ENCODE results near the gene RPS15A. TPM values are rescaled to one million over a fixed set of nuclear protein-coding genes. Genes with fewer than 3 reads are reported as not detected.
"Not testable (repeated sequence)": the region's sequence is repeated elsewhere in the genome, so short reads cannot be mapped to it uniquely, and the experiment has no call there.

The RPS15A gene
- total and polyA plus RNA-seq, 4 experiments from 2014 or later, result 2,383 to 3,794 (median 3,119) TPM

- Mint-ChIP-seq H3K27ac (peak overlapping the region; percentile 93 to 97 (median 96)), H3K4me1 (peaks cover 41 to 63% (median 55%) of the 10 kb centered on the region in 4 donors), H3K9me3 (peaks cover 0 to 5% (median 0%) of the 10 kb centered on the region in 8 donors), H3K4me3 (peak overlapping the region; percentile 91 to 98 (median 96)), H3K27me3 (no peaks in the 10 kb centered on the region), H3K36me3 (peaks cover 67 to 77% of the 10 kb centered on the region in 2 donors)
- Histone ChIP-seq H3K36me3 (ENCODE audit: insufficient read depth, low read length) (peaks cover 52% of the 10 kb centered on the region), H3K27me3 (ENCODE audit: insufficient read depth, low read length) (no peaks in the 10 kb centered on the region), H3K4me1 (ENCODE audit: insufficient read depth, low read length) (peaks cover 54% of the 10 kb centered on the region), H3K9me3 (ENCODE audit: control insufficient read depth in 1 of 2, low read length in 2 of 2) (no peaks in the 10 kb centered on the region), H3K4me3 (ENCODE audit: low read length in 2 of 2) (peak overlapping the region; percentile 77 to 98), H3K27ac (ENCODE audit: low read depth, low read length) (peak overlapping the region; percentile 80)
- intact Hi-C loops (cut with micrococcal nuclease), result no loop called here
- ChIA-PET POLR2A (ENCODE audit: partially characterized antibody) (interaction anchor here (1.5 to 10.4 kb wide), 3 partner anchors 12 to 278 kb away, joined by 3 to 176 read pairs (median 6); partner anchors contain the start of genes ARL6IP1 and COQ7), CTCF (ENCODE audit: partially characterized antibody) (interaction anchor here (1.6 to 7.8 kb wide), 3 partner anchors 9 to 181 kb away, joined by 3 to 111 read pairs (median 7); partner anchors contain the start of gene ARL6IP1)
- no peak for DNase-seq
Observed at GRCh38 chr16:18788828-18789514, 1.2 kb downstream of the RPS15A start.

GRCh38 chr16:18784917-18785623 is 5.1 kb downstream of the RPS15A start:
- peaks cover 68% of the 10 kb centered on the region for H3K4me1 ChIP-seq (ENCODE audit: insufficient read depth, low read length)
- CTCF ChIA-PET (ENCODE audit: partially characterized antibody), result interaction anchor here (0.8 kb wide), 1 partner anchor 16 kb away, joined by 4 read pairs; the partner anchor contains the start of gene ARL6IP1
- H3K36me3 Mint-ChIP-seq, result peaks cover 62 to 72% of the 10 kb centered on the region in 2 donors
- H3K27ac Mint-ChIP-seq, result peak overlapping the region in 6 of 7 donors; percentile 6 to 93 (median 78)
- no peaks in the 10 kb centered on the region for H3K9me3 ChIP-seq (ENCODE audit: control insufficient read depth in 1 of 2, low read length in 2 of 2)
- peaks cover 45 to 69% (median 57%) of the 10 kb centered on the region in 4 donors for H3K4me1 Mint-ChIP-seq
- H3K4me3 ChIP-seq (ENCODE audit: low read length in 2 of 2), result no peak overlapping the region
- POLR2A ChIA-PET (ENCODE audit: partially characterized antibody), result interaction anchor here (10.4 kb wide), 1 partner anchor 16 kb away, joined by 176 read pairs; the partner anchor contains the start of gene ARL6IP1
- H3K4me3 Mint-ChIP-seq, result peak overlapping the region; percentile 3 to 68 (median 40)
- intact Hi-C loops (cut with micrococcal nuclease), result no loop called here
- no peaks in the 10 kb centered on the region for H3K27me3 ChIP-seq (ENCODE audit: insufficient read depth, low read length)
- peaks cover 54% of the 10 kb centered on the region for H3K36me3 ChIP-seq (ENCODE audit: insufficient read depth, low read length)
- DNase-seq, result no peak
- H3K9me3 Mint-ChIP-seq, result peaks cover 0 to under 1% (median 0%) of the 10 kb centered on the region in 8 donors
- no peaks in the 10 kb centered on the region for H3K27me3 Mint-ChIP-seq
- no peak overlapping the region for H3K27ac ChIP-seq (ENCODE audit: low read depth, low read length)

GRCh38 chr16:18783430-18784341 is 6.4 kb downstream of the RPS15A start:
- H3K4me3 Mint-ChIP-seq, result peak overlapping the region in 1 of 8 donors; percentile 20
- no peak overlapping the region for H3K27ac ChIP-seq (ENCODE audit: low read depth, low read length)
- no peaks in the 10 kb centered on the region for H3K9me3 Mint-ChIP-seq
- no peaks in the 10 kb centered on the region for H3K9me3 ChIP-seq (ENCODE audit: control insufficient read depth in 1 of 2, low read length in 2 of 2)
- peak overlapping the region; percentile 46 to 93 (median 83) for H3K27ac Mint-ChIP-seq
- no peak for DNase-seq
- no peak overlapping the region for H3K4me3 ChIP-seq (ENCODE audit: low read length in 2 of 2)
- no peaks in the 10 kb centered on the region for H3K27me3 ChIP-seq (ENCODE audit: insufficient read depth, low read length)
- H3K4me1 Mint-ChIP-seq, result peaks cover 37 to 57% (median 48%) of the 10 kb centered on the region in 4 donors
- CTCF ChIA-PET (ENCODE audit: partially characterized antibody), result interaction anchor here (2.1 kb wide), 1 partner anchor 18 kb away, joined by 10 read pairs; the partner anchor contains the start of gene ARL6IP1
- peaks cover 52 to 60% of the 10 kb centered on the region in 2 donors for H3K36me3 Mint-ChIP-seq
- peaks cover 51% of the 10 kb centered on the region for H3K36me3 ChIP-seq (ENCODE audit: insufficient read depth, low read length)
- H3K27me3 Mint-ChIP-seq, result no peaks in the 10 kb centered on the region
- H3K4me1 ChIP-seq (ENCODE audit: insufficient read depth, low read length), result peaks cover 61% of the 10 kb centered on the region
- POLR2A ChIA-PET (ENCODE audit: partially characterized antibody), result interaction anchor here (2.0 to 10.4 kb wide), 2 partner anchors 11 to 17 kb away, joined by 7 to 176 read pairs; partner anchors contain the start of gene ARL6IP1
- intact Hi-C loops (cut with micrococcal nuclease), result no loop called here

- Mint-ChIP-seq H3K27me3 (no peaks in the 10 kb centered on the region), H3K27ac (peak overlapping the region; percentile 46 to 93 (median 83)), H3K4me3 (peak overlapping the region in 1 of 8 donors; percentile 62), H3K36me3 (peaks cover 44 to 51% of the 10 kb centered on the region in 2 donors), H3K9me3 (peaks cover 0 to 2% (median 0%) of the 10 kb centered on the region in 8 donors), H3K4me1 (peaks cover 31 to 48% (median 40%) of the 10 kb centered on the region in 4 donors)
- Histone ChIP-seq H3K27me3 (ENCODE audit: insufficient read depth, low read length) (no peaks in the 10 kb centered on the region), H3K27ac (ENCODE audit: low read depth, low read length) (no peak overlapping the region), H3K4me3 (ENCODE audit: low read length in 2 of 2) (no peak overlapping the region), H3K9me3 (ENCODE audit: control insufficient read depth in 1 of 2, low read length in 2 of 2) (no peaks in the 10 kb centered on the region), H3K4me1 (ENCODE audit: insufficient read depth, low read length) (peaks cover 53% of the 10 kb centered on the region), H3K36me3 (ENCODE audit: insufficient read depth, low read length) (peaks cover 47% of the 10 kb centered on the region)
- POLR2A ChIA-PET (ENCODE audit: partially characterized antibody), result interaction anchor here (2.0 to 10.4 kb wide), 2 partner anchors 12 to 18 kb away, joined by 7 to 176 read pairs; partner anchors contain the start of gene ARL6IP1
- intact Hi-C loops (cut with micrococcal nuclease), result no loop called here
- CTCF ChIA-PET (ENCODE audit: partially characterized antibody), result interaction anchor here (2.1 kb wide), 1 partner anchor 19 kb away, joined by 10 read pairs; the partner anchor contains the start of gene ARL6IP1
- peak in 1 of 5 donors; percentile 49 for DNase-seq
Observed at GRCh38 chr16:18782697-18783429, 7.3 kb downstream of the RPS15A start.

GRCh38 chr16:18781232-18781631 is 8.9 kb downstream of the RPS15A start:
- H3K9me3 Mint-ChIP-seq; intact Hi-C loops (cut with micrococcal nuclease); POLR2A ChIA-PET (ENCODE audit: partially characterized antibody); DNase-seq; H3K27ac ChIP-seq (ENCODE audit: low read depth, low read length); H3K27ac Mint-ChIP-seq; H3K9me3 ChIP-seq (ENCODE audit: control insufficient read depth in 1 of 2, low read length in 2 of 2); H3K27me3 Mint-ChIP-seq; H3K27me3 ChIP-seq (ENCODE audit: insufficient read depth, low read length); H3K4me3 ChIP-seq (ENCODE audit: low read length in 2 of 2); CTCF ChIA-PET (ENCODE audit: partially characterized antibody); H3K4me3 Mint-ChIP-seq: not testable (repeated sequence)
- peaks cover 21 to 34% (median 27%) of the 10 kb centered on the region in 4 donors for H3K4me1 Mint-ChIP-seq
- H3K36me3 Mint-ChIP-seq, result peaks cover 33 to 36% of the 10 kb centered on the region in 2 donors
- H3K36me3 ChIP-seq (ENCODE audit: insufficient read depth, low read length), result peaks cover 38% of the 10 kb centered on the region
- H3K4me1 ChIP-seq (ENCODE audit: insufficient read depth, low read length), result peaks cover 37% of the 10 kb centered on the region

GRCh38 chr16:18780460-18781026 is 9.6 kb downstream of the RPS15A start:
- DNase-seq; intact Hi-C loops (cut with micrococcal nuclease): not testable (repeated sequence)
- peaks cover 15 to 27% (median 22%) of the 10 kb centered on the region in 4 donors for H3K4me1 Mint-ChIP-seq

More at GRCh38 chr16:18780460-18781026, 9.6 kb downstream of the RPS15A start:
- H3K4me1 ChIP-seq (ENCODE audit: insufficient read depth, low read length), result peaks cover 30% of the 10 kb centered on the region
- CTCF ChIA-PET (ENCODE audit: partially characterized antibody); POLR2A ChIA-PET (ENCODE audit: partially characterized antibody); H3K4me3 ChIP-seq (ENCODE audit: low read length in 2 of 2); H3K9me3 ChIP-seq (ENCODE audit: control insufficient read depth in 1 of 2, low read length in 2 of 2); H3K27me3 Mint-ChIP-seq; H3K27ac Mint-ChIP-seq; H3K9me3 Mint-ChIP-seq; H3K27ac ChIP-seq (ENCODE audit: low read depth, low read length); H3K4me3 Mint-ChIP-seq; H3K27me3 ChIP-seq (ENCODE audit: insufficient read depth, low read length): not testable (repeated sequence)
- H3K36me3 Mint-ChIP-seq, result peaks cover 26 to 29% of the 10 kb centered on the region in 2 donors
- H3K36me3 ChIP-seq (ENCODE audit: insufficient read depth, low read length), result peaks cover 32% of the 10 kb centered on the region

Measured in CD4-positive, alpha-beta memory T cell (primary cell).